C4-2B (cell line): ENCODE data around the gene WASF2.

Experiments
- CTCF ChIP-seq: fragments of 450-650 bp; conservative IDR thresholded peaks from 2 replicates; pipeline ENCODE4 v1.5.1; 2017; ENCODE audit warnings: mild to moderate bottlenecking
- ZFX ChIP-seq: fragments of 450-650 bp; IDR thresholded peaks from 2 replicates; pipeline ENCODE4 v1.6.1; 2017

GRCh38 chr1:27481994-27482620 lies 7.9 kb downstream of the WASF2 start:
- no peak for TF ChIP-seq CTCF
- no peak for TF ChIP-seq ZFX
